SU-DHL-6 (cell line): Measurements from ENCODE around the gene DOK7.

Experiments used
- EZH2phosphoT487 ChIP-seq: fragments of 200-600 bp; sonication (generic), shearing (Covaris generic); conservative IDR thresholded peaks from 2 replicates; pipeline ENCODE4 v1.6.1; 2018; ENCODE audit warnings: mild to moderate bottlenecking, antibody characterized with exemption, low read length, moderate library complexity, mixed read lengths
- TF ChIP-seq, protein P1 (sequence below): fragments of 200-600 bp; sonication (generic); IDR thresholded peaks from one replicate; pipeline ENCODE4 v1.5.1; 2017; ENCODE audit warnings: antibody characterized with exemption, mild to moderate bottlenecking, low read length, moderate library complexity; ENCODE audit not compliant: insufficient read depth, poor library complexity, severe bottlenecking

DNA sequence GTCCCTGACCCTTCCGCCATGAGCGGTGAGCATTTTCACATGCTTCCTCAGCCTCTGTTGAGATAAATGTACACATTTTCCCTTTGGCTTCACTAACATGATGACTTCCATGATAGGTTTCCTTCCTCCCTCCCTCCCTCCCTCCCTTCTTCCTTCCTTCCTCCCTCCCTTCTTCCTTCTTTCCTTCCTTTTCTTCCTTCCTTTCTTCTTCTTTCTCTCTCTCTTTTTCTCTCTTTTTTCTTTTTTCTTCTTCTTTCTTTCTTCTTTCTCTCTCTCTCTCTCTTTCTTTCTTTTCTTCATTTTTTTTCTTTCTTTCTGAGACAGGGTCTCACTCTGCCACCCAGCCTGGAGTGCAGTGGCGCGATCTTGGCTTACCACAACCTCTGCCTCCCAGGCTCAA is 12.5 kb upstream of the DOK7 start:
- TF ChIP-seq, protein P1, sequence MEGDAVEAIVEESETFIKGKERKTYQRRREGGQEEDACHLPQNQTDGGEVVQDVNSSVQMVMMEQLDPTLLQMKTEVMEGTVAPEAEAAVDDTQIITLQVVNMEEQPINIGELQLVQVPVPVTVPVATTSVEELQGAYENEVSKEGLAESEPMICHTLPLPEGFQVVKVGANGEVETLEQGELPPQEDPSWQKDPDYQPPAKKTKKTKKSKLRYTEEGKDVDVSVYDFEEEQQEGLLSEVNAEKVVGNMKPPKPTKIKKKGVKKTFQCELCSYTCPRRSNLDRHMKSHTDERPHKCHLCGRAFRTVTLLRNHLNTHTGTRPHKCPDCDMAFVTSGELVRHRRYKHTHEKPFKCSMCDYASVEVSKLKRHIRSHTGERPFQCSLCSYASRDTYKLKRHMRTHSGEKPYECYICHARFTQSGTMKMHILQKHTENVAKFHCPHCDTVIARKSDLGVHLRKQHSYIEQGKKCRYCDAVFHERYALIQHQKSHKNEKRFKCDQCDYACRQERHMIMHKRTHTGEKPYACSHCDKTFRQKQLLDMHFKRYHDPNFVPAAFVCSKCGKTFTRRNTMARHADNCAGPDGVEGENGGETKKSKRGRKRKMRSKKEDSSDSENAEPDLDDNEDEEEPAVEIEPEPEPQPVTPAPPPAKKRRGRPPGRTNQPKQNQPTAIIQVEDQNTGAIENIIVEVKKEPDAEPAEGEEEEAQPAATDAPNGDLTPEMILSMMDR, result no peak
- TF ChIP-seq EZH2phosphoT487, result no peak
